SK-MEL-5 (cell line): Measurements from ENCODE around the gene RALGAPA1. TPM values are rescaled to one million over a fixed set of nuclear protein-coding genes. Genes with fewer than 3 reads are reported as not detected.
A peak's percentile ranks its signal among the peaks of the same experiment; 100 is the strongest.
"Not testable (repeated sequence)": the region's sequence is repeated elsewhere in the genome, so short reads cannot be mapped to it uniquely, and the experiment has no call there.

Source experiments
- DNase-seq: peaks from one replicate; pipeline ENCODE4 v3.0.0-alpha.2; 2016; ENCODE audit warnings: low read depth, low spot score
- in situ Hi-C: cut with HindIII; loops from 2 replicates; pipeline ENCODE4 v1.10.0; 2016; ENCODE audit warnings: low sequenced_read_pairs, high pct_unique_total_duplicates, low pct_unique_long_range_greater_than_20kb
- total RNA-seq: library from RNA; depleted of rRNA; stranded (reverse); fragments of >200 nt; shearing (Covaris generic); gene quantifications from 2 replicates; pipeline ENCODE4 v1.2.3, GENCODE V29; 2014

Gene RALGAPA1
- total RNA-seq, 1 experiment from 2014 or later, result 18.7 TPM

DNA sequence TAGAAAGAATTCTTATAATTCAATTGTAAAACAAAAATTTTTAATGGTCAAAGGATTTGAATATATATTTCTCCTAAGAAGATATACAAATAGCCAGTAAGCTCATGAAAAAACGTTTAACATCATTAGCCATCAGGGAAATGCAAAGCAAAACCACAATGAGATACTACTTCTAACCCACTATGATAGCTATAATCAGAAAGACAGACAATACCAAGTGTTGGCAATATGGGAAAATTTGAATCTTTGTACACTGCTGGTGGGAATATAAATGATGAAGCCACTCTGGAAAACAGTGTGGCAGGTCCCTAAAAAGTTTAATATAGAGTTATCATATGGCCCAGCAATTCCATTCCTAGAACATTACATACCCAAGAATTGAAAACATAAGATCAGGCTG is 25.4 kb downstream of the RALGAPA1 start:
- in situ Hi-C loops, result no loop called here
- no peak for DNase-seq

- DNase-seq, result no peak
- in situ Hi-C loops, result no loop called here
These were observed 29.7 kb downstream of the RALGAPA1 start for GRCh38 chr14:35779368-35779767.

DNA sequence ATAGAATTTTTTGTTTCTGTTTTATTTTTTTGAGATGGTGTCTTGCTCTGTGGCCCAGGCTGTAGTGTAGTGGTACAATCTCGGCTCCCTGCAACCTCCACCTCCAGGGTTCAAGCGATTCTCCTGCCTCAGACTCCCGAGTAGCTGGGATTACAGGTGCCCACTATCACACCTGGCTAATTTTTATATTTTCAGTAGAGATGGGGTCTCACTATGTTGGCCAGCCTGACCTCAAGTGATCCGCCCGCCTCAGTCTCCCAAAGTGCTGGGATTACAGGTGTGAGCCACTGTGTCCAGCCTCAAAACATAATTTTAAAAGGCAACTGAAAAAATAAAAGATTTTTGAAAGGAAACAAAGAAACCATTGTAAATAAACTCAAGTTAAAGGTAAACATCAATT is 31.5 kb downstream of the RALGAPA1 start:
- in situ Hi-C loops, DNase-seq: not testable (repeated sequence)

GRCh38 chr14:35776823-35777222 is 32.3 kb downstream of the RALGAPA1 start:
- no peak for DNase-seq
- in situ Hi-C loops, result no loop called here

- in situ Hi-C loops, DNase-seq: not testable (repeated sequence)
These were observed 33.0 kb downstream of the RALGAPA1 start for GRCh38 chr14:35776085-35776484.

DNA sequence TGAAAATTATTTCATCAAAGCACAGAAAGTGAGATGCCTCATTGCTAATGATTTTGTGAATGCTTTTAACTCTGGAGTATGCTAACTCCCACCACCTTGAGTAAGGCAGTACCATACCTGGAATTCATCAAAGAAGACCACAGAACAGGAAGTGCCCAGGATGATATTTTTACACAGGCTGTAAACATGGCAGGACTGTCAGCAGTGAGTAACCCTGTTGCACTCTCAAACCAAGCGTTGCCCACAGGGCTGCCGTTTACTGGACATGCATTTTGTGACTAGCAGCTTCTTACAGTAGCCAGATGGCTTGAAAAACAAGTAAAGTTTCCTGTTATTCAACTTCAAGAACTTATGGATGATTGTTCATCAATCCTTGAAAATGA is 42.4 kb downstream of the RALGAPA1 start:
- in situ Hi-C loops, result no loop called here
- DNase-seq, result no peak

- no peak for DNase-seq
- in situ Hi-C loops, result no loop called here
These were observed 42.9 kb downstream of the RALGAPA1 start for GRCh38 chr14:35766036-35766699.

DNA sequence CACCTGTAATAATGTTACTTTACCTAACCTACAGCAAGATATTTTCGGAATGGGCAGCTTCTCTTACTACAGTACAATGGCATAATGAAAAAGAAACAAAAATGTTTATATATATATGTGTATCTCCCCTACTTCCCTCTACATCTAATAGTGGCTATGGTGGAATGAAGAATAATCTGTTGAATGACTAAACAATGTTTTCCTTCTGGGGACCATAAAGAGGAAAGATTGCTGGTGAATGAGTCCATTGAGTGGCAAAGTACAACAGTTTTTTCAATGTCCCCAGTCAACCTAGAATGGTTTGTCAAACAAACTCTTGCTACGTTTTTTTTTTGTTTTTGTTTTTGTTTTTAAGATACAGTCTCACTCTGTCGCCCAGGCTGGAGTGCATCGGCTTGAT is 47.2 kb downstream of the RALGAPA1 start:
- in situ Hi-C loops, result no loop called here
- no peak for DNase-seq

DNA sequence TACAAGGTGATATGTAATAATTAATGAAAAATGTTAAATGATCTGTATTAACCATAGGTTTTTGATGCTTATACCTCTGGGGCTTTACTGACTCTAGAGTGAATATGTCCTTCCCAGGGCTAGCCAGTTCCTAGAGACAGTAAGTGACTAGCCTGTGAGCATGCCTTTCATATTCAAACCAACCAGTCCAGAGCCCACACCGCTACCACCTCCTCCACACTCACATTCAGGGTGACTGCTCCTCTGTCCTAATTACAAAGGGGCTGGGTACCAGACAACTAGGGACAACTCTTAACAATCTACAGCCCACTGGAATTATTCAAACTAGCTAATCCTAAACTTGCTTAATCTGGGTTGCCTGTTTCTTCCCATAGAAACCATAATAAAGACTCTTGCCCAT is 49.0 kb downstream of the RALGAPA1 start:
- in situ Hi-C loops, result no loop called here
- no peak for DNase-seq

- DNase-seq, result no peak
- in situ Hi-C loops, result no loop called here
These were observed 50.5 kb downstream of the RALGAPA1 start for GRCh38 chr14:35758523-35759129.

DNA sequence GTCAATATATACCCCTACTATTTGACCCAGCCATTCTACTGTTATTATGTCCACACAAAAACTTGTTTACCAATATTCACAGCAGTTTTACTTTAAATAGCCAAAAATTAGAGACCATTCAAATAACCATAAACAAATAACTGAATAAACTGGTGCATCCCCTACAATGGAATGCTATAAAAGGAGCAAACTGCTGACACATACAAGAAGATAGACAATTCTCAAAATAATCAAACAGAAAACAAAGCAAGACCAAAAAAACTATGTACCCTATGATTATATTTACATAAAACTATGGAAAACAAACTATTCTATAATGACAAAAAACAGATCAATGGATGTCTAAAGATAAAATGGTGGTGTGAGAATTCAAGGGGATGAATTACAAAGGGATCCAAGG is 54.4 kb downstream of the RALGAPA1 start:
- DNase-seq, result no peak
- in situ Hi-C loops, result no loop called here

- in situ Hi-C loops, result no loop called here
- DNase-seq, result no peak
These were observed 56.7 kb downstream of the RALGAPA1 start for GRCh38 chr14:35752380-35752779.

DNA sequence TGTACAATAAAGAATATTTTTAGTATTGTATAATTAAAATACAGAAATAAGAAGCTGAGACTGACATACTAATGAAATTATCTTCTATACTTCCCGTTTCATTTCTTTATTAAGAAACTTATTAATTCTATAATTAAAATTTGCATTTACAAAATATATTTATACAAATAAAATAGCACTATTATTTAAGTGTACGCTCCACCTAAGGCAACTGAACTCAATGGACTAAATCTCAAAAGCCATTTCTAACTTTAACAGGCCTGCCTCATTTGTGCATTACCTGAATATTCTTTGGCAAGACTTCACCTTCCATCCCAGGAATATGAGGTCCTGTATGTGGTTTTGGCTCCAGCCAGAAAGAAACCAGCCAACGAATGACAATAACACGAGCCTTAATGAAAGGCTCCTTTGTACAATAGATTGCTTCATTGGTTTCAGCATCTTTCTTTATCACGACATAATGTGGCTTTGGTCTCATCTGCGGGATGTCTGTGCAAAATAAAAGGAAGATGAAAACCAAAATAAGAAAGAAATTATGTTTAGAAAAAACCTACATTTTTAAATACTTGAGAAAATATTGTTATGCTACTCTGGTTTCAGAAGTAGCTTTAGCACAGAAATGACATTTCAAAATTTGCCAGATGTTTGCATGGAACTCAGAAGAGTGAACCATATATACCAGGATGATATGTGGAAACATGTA is 58.7 kb downstream of the RALGAPA1 start:
- DNase-seq, result peak; percentile 17
- in situ Hi-C loops, result no loop called here

DNA sequence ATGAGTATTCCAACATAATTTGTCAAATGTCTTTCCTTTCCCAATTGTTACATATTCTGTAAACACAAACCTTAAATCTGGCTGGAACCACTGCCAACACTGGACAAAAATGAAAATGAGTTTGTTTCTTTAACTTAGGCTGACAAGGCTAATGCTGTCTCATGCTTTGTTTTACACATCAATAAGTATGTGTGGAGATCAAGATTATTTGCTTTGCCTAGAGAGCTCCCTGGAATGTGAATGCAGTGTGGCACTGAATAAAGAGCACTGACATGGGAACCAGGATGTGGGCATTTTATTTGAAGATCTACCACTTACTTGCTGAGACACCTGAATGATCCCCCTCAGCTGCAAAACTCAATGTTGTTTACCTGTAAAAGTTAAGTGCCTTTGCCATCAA is 61.7 kb downstream of the RALGAPA1 start:
- no peak for DNase-seq
- in situ Hi-C loops, result no loop called here

DNA sequence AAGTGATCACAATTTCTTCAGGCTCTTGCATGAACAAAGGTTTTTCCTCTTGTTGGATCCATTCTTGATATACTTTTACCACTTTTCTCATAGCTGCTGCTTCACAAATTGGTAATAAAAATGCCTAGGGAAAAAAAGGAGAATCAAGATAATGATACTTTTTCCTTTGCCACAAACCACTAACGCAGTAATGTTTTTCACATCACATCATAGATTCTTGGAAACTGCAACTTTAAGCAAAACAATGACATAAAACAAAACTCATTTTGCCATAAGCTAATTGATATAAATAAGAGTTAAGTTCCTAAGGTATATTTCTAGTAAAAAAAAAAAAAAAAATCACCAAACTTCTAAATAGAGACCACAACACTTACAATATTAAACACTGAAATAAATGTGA is 66.7 kb downstream of the RALGAPA1 start:
- in situ Hi-C loops, result no loop called here
- no peak for DNase-seq

GRCh38 chr14:35742032-35742371 is 67.1 kb downstream of the RALGAPA1 start:
- in situ Hi-C loops, result no loop called here
- DNase-seq, result no peak

DNA sequence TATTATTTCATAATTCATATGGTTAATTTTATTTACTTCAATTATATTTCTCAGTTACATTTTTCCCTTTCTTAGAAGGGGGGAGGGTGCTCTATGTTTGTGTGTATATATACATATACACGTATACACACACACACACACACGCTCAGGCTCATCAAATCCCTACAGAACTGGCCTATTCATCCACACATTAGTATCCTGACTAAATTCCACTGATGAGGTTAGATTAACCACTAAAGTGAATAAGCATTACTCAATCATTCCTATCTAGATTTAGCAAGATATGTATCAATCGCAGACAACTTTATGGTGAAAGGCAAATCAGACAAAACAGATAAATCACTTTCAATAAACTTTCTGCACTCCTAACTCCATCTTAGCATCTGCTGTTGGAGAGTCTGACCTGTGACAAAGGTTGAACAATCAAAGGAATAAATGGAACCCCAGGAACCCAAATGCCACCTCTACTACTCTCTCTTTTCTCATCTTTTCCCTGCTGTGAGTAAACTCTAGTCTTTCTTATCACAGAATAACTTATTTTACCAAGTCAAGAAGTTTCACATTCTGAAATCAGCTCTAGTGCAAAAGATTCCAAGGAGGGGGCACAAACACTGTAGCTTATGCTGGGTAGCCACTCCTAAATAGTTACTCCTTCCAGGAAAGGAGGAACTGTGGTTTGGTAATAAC is 67.6 kb downstream of the RALGAPA1 start:
- in situ Hi-C loops, result no loop called here

DNA sequence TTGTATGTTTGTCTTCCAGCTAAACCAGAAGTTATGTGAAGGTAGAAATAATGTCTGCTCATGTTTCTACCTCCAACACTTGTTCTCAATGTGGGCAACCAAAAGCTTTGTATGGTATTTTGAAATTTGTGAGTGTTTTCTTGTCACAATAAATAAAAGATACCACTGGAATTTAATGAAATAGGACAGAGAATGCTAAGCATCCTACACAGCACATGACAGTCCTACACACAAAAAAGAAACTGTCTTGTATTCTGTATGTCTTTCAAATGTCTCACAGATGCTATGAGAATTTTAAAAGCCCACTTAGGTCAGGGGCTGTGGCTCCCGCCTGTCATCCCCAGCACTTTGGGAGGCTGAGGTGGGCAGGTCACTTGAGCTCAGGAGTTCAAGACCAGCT is 68.9 kb downstream of the RALGAPA1 start:
- no peak for DNase-seq

More for the DNA sequence above, 67.6 kb downstream of the RALGAPA1 start:
- no peak for DNase-seq

More for the DNA sequence above, 68.9 kb downstream of the RALGAPA1 start:
- in situ Hi-C loops, result no loop called here
